Gastroesophageal sphincter (tissue), 3 donors: ENCODE data around the gene CYSTM1.

Source experiments
- CTCF ChIP-seq, 4 experiments: fragments of 200-600 bp in 2 of 4; fragments of 450-650 bp in 2 of 4; sonication (generic) in 1 of 4; IDR thresholded peaks; one replicate each; pipeline ENCODE4 v1.5.1; 2017 to 2019; ENCODE audit warnings: antibody characterized with exemption in 4 of 4, mild to moderate bottlenecking in 2 of 4, moderate library complexity in 2 of 4
- POLR2A ChIP-seq, 2 donors: fragments of 450-650 bp; IDR thresholded peaks; one replicate each; pipeline ENCODE4 v1.6.1; 2017; ENCODE audit warnings: antibody characterized with exemption in 2 of 2, mild to moderate bottlenecking in 2 of 2, moderate library complexity in 1 of 2
- POLR2AphosphoS5 ChIP-seq: sonication (generic); formaldehyde crosslinking; IDR thresholded peaks from one replicate; pipeline ENCODE4 v1.6.1; 2017; ENCODE audit warnings: antibody characterized with exemption

- TF ChIP-seq POLR2AphosphoS5 (no peak), CTCF (IDR thresholded peaks at IDR 0.05) (no peak), POLR2A (IDR thresholded peaks at IDR 0.05) (no peak)
These were observed 117.4 kb downstream of the CYSTM1 start for GRCh38 chr5:140292212-140293036.
